ENCODE data around the gene OR5K3.
A peak's percentile ranks its signal among the peaks of the same experiment; 100 is the strongest.
"Not testable (repeated sequence)": the region's sequence is repeated elsewhere in the genome, so short reads cannot be mapped to it uniquely, and the experiment has no call there.

Gene OR5K3

GRCh38 chr3:98390366-98390765, at the start of gene OR5K3:
OR5K3 (plus strand) TSS chr3:98390666; CDS start chr3:98390666, 0 bp downstream.
- no peak for DNase-seq

GRCh38 chr3:98341758-98342157, 48.7 kb upstream of the OR5K3 start:
- no peak for DNase-seq

- DNase-seq = peak; percentile 24 to 64 (median 47)
Measured at GRCh38 chr3:98343647-98344507, 46.6 kb upstream of the OR5K3 start.

- DNase-seq = no peak
Measured at GRCh38 chr3:98350082-98350481, 40.4 kb upstream of the OR5K3 start.

- DNase-seq = no peak
Measured at GRCh38 chr3:98353554-98353953, 36.9 kb upstream of the OR5K3 start, which contains the start of gene OR5K4. OR5K4 (plus strand) TSS chr3:98353854; CDS start chr3:98353854, 0 bp downstream.

GRCh38 chr3:98359250-98359649, 31.2 kb upstream of the OR5K3 start:
- DNase-seq = no peak

- DNase-seq = no peak
Measured at GRCh38 chr3:98359993-98360675, 30.3 kb upstream of the OR5K3 start.

- no peak for DNase-seq
Measured at GRCh38 chr3:98360681-98361080, 29.8 kb upstream of the OR5K3 start.

GRCh38 chr3:98361289-98361688, 29.2 kb upstream of the OR5K3 start:
- no peak for DNase-seq

GRCh38 chr3:98367464-98368246, 22.8 kb upstream of the OR5K3 start:
- DNase-seq = no peak

GRCh38 chr3:98371186-98371585, 19.3 kb upstream of the OR5K3 start:
- no peak for DNase-seq

- no peak for DNase-seq
Measured at GRCh38 chr3:98371853-98372252, 18.6 kb upstream of the OR5K3 start.

- DNase-seq = no peak
Measured at GRCh38 chr3:98372445-98372844, 18.0 kb upstream of the OR5K3 start.

GRCh38 chr3:98376631-98377030, 13.8 kb upstream of the OR5K3 start:
- no peak for DNase-seq

- no peak for DNase-seq
Measured at GRCh38 chr3:98388147-98388546, 2.3 kb upstream of the OR5K3 start.

- DNase-seq = no peak
Measured at GRCh38 chr3:98395101-98395500, 4.6 kb downstream of the OR5K3 start.

GRCh38 chr3:98396482-98396881, 6.0 kb downstream of the OR5K3 start:
- DNase-seq = not testable (repeated sequence)

GRCh38 chr3:98398513-98398912, 8.0 kb downstream of the OR5K3 start:
- no peak for DNase-seq

- DNase-seq = no peak
Measured at GRCh38 chr3:98402507-98402906, 12.0 kb downstream of the OR5K3 start.

- DNase-seq = no peak
Measured at GRCh38 chr3:98404010-98404409, 13.5 kb downstream of the OR5K3 start.

- no peak for DNase-seq
Measured at GRCh38 chr3:98406034-98406433, 15.6 kb downstream of the OR5K3 start.

- no peak for DNase-seq
Measured at GRCh38 chr3:98432575-98432974, 42.1 kb downstream of the OR5K3 start.

GRCh38 chr3:98433764-98434163, 43.3 kb downstream of the OR5K3 start:
- DNase-seq = no peak
